ENCODE results near the gene INS.

DNA sequence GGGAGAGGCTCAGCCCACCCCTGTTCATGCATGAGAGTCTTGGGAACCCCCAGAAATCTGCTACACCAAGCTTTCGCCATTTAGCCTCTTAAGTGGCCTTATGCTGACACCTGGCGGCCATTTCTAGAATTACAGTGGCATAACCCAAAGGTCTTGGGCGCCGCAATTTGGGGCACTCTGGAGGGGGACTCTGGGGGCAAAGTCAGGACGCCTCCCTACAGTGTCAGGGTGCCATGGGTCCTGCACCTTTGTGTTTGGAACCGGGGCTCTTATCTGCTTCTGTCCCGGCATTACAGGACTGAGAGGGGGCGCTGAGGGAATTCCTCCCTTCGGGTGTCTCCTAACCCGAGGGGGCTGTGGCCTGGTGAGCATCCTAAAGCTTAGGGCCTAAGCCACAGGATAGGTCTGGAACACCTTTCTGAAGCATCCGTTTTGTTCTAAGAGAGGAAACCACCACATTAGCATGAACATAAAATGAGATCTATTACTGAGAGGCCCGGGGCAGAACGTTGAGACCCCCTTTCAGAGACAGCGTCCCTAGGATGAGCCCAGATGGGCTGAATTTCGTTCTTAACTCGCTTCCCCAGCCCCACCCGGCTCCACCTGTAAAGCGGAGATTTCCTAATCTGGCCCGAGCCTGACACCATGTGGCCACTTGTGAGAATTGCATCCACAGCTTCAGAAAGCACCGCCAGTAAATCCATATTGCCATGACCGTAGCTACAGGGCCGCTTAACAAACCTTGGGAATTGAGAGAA, 9.3 kb downstream of the INS start:
- TF ChIP-seq CTCF (IDR thresholded peaks at IDR 0.05): peak; percentile 78
- TF ChIP-seq ZFX (IDR thresholded peaks at IDR 0.05; ENCODE audit: borderline replicate concordance): no peak
